ENCODE data around the gene CIAO1.
A peak's percentile ranks its signal among the peaks of the same experiment; 100 is the strongest.
"Not testable (repeated sequence)": the region's sequence is repeated elsewhere in the genome, so short reads cannot be mapped to it uniquely, and the experiment has no call there.

CIAO1 gene

GRCh38 chr2:96251721-96252292 is 14.2 kb upstream of the CIAO1 start:
- no peak for TF ChIP-seq CTCF (IDR thresholded peaks at IDR 0.05)
- no peak for TF ChIP-seq ZFX (IDR thresholded peaks at IDR 0.05; ENCODE audit: borderline replicate concordance)
- peak overlapping the region; percentile 20; the same call in 1 of the 2 replicates for H3K27ac ChIP-seq

- no peak overlapping the region for H3K27ac ChIP-seq
- TF ChIP-seq ZFX (IDR thresholded peaks at IDR 0.05; ENCODE audit: borderline replicate concordance): no peak
- no peak for TF ChIP-seq CTCF (IDR thresholded peaks at IDR 0.05)
Observed at GRCh38 chr2:96252526-96252925, 13.5 kb upstream of the CIAO1 start.

- TF ChIP-seq ZFX (IDR thresholded peaks at IDR 0.05; ENCODE audit: borderline replicate concordance): no peak
- TF ChIP-seq CTCF (IDR thresholded peaks at IDR 0.05): no peak
- H3K27ac ChIP-seq: no peak overlapping the region
Observed at GRCh38 chr2:96253006-96253405, 13.0 kb upstream of the CIAO1 start.

- no peak overlapping the region for H3K27ac ChIP-seq
- TF ChIP-seq ZFX (IDR thresholded peaks at IDR 0.05; ENCODE audit: borderline replicate concordance): no peak
- no peak for TF ChIP-seq CTCF (IDR thresholded peaks at IDR 0.05)
Observed at GRCh38 chr2:96254571-96254970, 11.5 kb upstream of the CIAO1 start.

- H3K27ac ChIP-seq: no peak overlapping the region
- no peak for TF ChIP-seq CTCF (IDR thresholded peaks at IDR 0.05)
- no peak for TF ChIP-seq ZFX (IDR thresholded peaks at IDR 0.05; ENCODE audit: borderline replicate concordance)
Observed at GRCh38 chr2:96256611-96257113, 9.4 kb upstream of the CIAO1 start.

- H3K27ac ChIP-seq: not testable (repeated sequence)
Observed at GRCh38 chr2:96257744-96258143, 8.3 kb upstream of the CIAO1 start.

GRCh38 chr2:96258166-96259022 is 7.6 kb upstream of the CIAO1 start:
- TF ChIP-seq ZFX (IDR thresholded peaks at IDR 0.05; ENCODE audit: borderline replicate concordance) (no peak), CTCF (IDR thresholded peaks at IDR 0.05) (no peak)
- H3K27ac ChIP-seq: no peak overlapping the region
